Mucosa of descending colon (tissue), 3 donors: ENCODE results near the gene MARK2. TPM values are rescaled to one million over a fixed set of nuclear protein-coding genes. Genes with fewer than 3 reads are reported as not detected.
A peak's percentile ranks its signal among the peaks of the same experiment; 100 is the strongest.

Experiments used
- ATAC-seq: fragments of 200-7000 bp; cut with Tn5 transposase; one replicate; pipeline ENCODE4 v1.9.1; 2020; ENCODE audit warnings: mild to moderate bottlenecking, moderate library complexity
- DNase-seq, 3 donors: peaks; one replicate each; pipeline ENCODE4 v3.0.0-alpha.2; 2020
- H3K36me3 ChIP-seq: fragments of 200-600 bp; one replicate; pipeline ENCODE4 v1.8.0; 2021; ENCODE audit warnings: low read depth, mild to moderate bottlenecking
- H3K4me1 ChIP-seq: fragments of 200-600 bp; one replicate; pipeline ENCODE4 v1.8.0; 2021; ENCODE audit warnings: low read depth, mild to moderate bottlenecking
- H3K4me3 ChIP-seq: fragments of 200-600 bp; one replicate; pipeline ENCODE4 v1.8.0; 2021; ENCODE audit warnings: mild to moderate bottlenecking
- H3K9me3 ChIP-seq: fragments of 200-600 bp; one replicate; pipeline ENCODE4 v1.8.0; 2021; ENCODE audit warnings: mild to moderate bottlenecking
- intact Hi-C, 2 donors: fragments of 100-400 bp; cut with DNase I in 1 of 2; cut with micrococcal nuclease in 1 of 2; formaldehyde crosslinking; loops; one replicate each; pipeline versions ENCODE4 v1.11.0 to v1.11.1; 2022; cut with DNase I, micrococcal nuclease
- total RNA-seq, 3 donors: library from RNA; stranded (reverse); fragmentation: NEBNext Ultra II Directional in 2 of 3; extraction: Animal tissue kit (Norgen Biotek cat#: 25700) in 2 of 3; gene quantifications; one replicate each; pipeline versions ENCODE4 v1.2.1 to v1.2.4, GENCODE V29; 2021 to 2023
- TF ChIP-seq, protein P1 (sequence below): fragments of 200-600 bp; IDR thresholded peaks from one replicate; pipeline ENCODE4 v1.8.0; 2022; ENCODE audit warnings: antibody characterized with exemption, mild to moderate bottlenecking
- donor health status: DM: no; HTN: no; CAD: no; lungs with moderate emphysema.
- donor health status: DM: no; HTN: no; CAD: no.
- donor health status: DM: no; HTN: yes; CAD: no.

Gene MARK2
- total RNA-seq, 3 donors from 2014 or later, result 71.9 to 111 (median 94.5) TPM

DNA sequence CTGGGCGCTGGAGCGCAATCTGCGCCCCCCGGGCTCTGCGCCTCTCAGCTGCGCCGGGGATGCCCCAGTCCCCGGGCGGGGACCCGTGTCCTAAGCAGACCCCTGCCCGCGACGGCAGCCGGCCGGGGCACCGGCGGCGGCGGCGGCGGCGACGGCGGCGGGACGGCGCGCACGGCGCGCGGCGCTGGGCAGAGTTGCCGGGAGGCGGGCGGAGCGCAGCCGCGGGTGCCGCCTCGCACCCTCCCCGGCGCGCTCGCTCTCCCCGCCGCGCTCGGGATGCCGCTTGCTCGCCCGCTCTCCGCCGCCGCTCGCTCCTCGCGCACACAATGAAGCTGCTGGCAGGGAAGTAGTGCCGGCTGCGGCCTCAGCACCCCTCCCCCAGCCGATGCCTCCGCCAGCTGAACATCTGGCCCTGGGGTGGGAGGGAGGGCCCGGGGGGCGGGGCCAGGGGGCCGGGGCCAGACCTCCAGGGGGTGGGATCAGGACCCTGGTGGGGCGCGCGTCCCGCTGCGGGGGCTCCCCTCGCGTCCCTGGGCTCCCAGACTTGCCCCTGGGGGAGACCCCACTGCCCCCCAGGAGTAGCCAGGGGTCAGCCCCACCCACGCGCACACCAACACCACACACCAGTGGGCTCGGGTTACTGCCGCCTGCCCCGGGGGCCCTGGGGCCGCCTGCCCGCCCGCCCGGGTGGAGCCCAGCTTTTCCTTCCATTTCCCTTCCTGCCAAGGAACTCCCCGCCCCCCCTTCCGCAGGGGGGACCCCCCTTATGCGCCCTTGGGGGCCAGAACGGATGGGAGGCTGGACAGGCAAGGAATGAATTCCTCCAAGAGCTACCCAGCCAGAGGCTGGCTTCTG lies 78.2 kb downstream of the MARK2 start, which contains the start of gene RCOR2:
RCOR2 (minus strand) TSS at position 328 of the 855 bp plus-strand sequence. CDS start 708 bp downstream, outside the sequence.
- DNase-seq (peak; percentile 82 to 88 (median 84)), ATAC-seq (peak; percentile 44)
- intact Hi-C loops, result no loop called here
- TF ChIP-seq, protein P1, sequence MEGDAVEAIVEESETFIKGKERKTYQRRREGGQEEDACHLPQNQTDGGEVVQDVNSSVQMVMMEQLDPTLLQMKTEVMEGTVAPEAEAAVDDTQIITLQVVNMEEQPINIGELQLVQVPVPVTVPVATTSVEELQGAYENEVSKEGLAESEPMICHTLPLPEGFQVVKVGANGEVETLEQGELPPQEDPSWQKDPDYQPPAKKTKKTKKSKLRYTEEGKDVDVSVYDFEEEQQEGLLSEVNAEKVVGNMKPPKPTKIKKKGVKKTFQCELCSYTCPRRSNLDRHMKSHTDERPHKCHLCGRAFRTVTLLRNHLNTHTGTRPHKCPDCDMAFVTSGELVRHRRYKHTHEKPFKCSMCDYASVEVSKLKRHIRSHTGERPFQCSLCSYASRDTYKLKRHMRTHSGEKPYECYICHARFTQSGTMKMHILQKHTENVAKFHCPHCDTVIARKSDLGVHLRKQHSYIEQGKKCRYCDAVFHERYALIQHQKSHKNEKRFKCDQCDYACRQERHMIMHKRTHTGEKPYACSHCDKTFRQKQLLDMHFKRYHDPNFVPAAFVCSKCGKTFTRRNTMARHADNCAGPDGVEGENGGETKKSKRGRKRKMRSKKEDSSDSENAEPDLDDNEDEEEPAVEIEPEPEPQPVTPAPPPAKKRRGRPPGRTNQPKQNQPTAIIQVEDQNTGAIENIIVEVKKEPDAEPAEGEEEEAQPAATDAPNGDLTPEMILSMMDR, result no peak
- Histone ChIP-seq H3K4me3 (peak within 1 kb of the TSS; percentile 3), H3K9me3 (no peaks in the 10 kb centered on the region), H3K36me3 (no peaks in the 10 kb centered on the region), H3K4me1 (peaks cover 39% of the 10 kb centered on the region)

DNA sequence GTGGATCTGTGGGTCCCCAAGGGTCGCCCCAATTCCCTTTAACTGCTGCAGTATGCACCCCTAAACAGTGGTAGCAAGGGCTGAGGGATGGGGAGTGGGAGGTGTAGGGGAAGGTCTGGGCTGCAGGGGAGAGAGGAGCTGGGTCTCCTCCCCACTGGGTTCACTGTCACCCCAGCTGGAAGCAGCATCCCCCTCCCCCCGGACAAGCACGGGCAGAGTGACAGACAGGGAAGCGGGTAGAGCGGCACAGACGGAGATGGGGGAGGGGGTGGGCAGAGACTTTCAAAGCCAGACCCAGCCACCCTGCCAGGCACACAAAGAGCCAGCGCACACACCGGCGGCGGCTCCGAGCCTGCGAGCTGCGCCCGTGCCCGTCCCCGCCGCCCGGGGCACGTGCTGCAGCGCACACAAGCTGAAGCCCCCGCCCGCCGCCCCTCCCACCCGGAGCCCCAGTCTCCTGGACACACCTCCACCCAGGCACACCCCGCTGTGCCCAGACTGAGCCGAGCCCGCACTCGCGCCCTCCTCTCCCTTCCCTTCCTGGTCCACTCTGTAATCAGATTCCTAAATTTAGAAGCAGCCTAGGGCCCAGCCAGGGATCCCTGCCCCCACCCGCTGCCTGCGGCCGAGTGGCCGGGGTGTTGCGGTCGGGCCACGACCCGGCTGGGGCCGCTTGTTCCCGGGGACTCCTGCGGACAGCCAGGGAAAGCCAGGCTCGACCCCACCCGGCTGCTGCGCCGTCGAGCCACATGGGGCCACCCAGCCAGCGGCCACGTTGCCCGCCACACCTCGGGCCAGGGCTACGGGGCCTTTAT lies 79.0 kb downstream of the MARK2 start:
- no peak overlapping the region for H3K4me3 ChIP-seq
- peaks cover 39% of the 10 kb centered on the region for H3K4me1 ChIP-seq
- DNase-seq (peak; percentile 68 to 87 (median 82)), ATAC-seq (peak; percentile 36)
- H3K36me3 ChIP-seq, result no peaks in the 10 kb centered on the region
- TF ChIP-seq, protein P1, result no peak
- intact Hi-C loops, result no loop called here
- H3K9me3 ChIP-seq, result no peaks in the 10 kb centered on the region

- ATAC-seq (peak; percentile 2), DNase-seq (peak in 2 of 3 donors; percentile 47 to 58)
- TF ChIP-seq, protein P1, result no peak
- intact Hi-C loops, result no loop called here
- no peaks in the 10 kb centered on the region for H3K9me3 ChIP-seq
- H3K4me1 ChIP-seq, result peaks cover 39% of the 10 kb centered on the region
- H3K4me3 ChIP-seq, result no peak overlapping the region
- no peaks in the 10 kb centered on the region for H3K36me3 ChIP-seq
These were observed 79.7 kb downstream of the MARK2 start for GRCh38 chr11:63918507-63919191.

DNA sequence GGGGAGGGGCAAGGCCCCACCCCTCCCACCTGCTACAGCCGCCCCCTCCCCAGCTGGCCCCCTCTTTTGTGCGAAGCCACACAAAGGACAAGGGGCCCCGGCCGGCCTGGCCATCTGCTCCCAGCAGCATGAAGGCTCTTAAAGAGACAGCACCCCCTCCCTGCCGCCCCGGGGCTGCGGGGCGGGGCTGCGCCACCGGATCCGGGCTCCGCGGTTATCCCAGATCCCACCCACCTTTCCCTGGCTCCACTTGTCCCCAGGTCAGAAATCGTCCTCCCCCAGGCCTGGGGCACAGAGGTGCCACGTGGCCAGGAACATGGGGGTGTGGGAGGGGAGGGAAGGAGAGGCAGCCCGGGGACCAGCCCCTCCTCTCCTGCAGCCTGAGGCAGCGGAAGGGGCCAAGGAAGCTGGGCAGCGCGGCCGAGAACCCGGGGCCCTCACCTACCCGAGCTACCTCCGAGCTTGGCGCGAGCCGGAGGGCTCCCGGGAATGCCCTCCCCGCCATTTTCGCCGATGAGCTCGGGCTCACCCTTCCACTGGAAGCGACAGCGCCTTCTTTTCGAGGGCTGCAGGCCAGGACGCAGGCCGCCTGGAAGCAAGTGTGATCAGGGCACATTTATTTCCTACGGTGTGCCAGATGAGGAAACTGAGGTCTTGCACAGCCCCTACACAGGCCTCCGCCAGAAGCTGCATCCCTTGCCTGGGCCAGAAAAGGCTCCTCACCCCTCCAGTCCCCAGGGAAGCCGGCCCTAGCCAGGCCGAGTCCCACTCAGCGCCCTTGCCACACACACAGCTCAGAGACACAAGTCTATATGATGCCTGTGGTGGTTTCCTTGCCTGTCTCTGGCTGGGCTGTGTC lies 80.6 kb downstream of the MARK2 start:
- Histone ChIP-seq H3K4me1 (peaks cover 39% of the 10 kb centered on the region), H3K9me3 (no peaks in the 10 kb centered on the region), H3K4me3 (no peak overlapping the region), H3K36me3 (no peaks in the 10 kb centered on the region)
- intact Hi-C loops, result no loop called here
- peak; percentile 64 to 81 (median 75) for DNase-seq
- TF ChIP-seq, protein P1, result no peak
- ATAC-seq, result peak; percentile 46
